GM12891 (cell line): ENCODE data around the gene FDX2.

Experiments
- PAX5 ChIP-seq: IDR thresholded peaks from 2 replicates; pipeline ENCODE4 v1.6.1; 2011; ENCODE audit warnings: low read length, moderate library complexity, mild to moderate bottlenecking; ENCODE audit not compliant: insufficient read depth, severe bottlenecking
- POLR2A ChIP-seq: IDR thresholded peaks from 2 replicates; pipeline ENCODE4 v1.6.1; 2011; ENCODE audit warnings: low read depth, low read length, control low read depth
- POLR2AphosphoS5 ChIP-seq: IDR thresholded peaks from 2 replicates; pipeline ENCODE4 v1.6.1; 2011; ENCODE audit warnings: low read depth, low read length, control low read depth
- SPI1 ChIP-seq: IDR thresholded peaks from 2 replicates; pipeline ENCODE4 v1.6.1; 2011; ENCODE audit warnings: low read depth, low read length, control low read depth
- TAF1 ChIP-seq: IDR thresholded peaks from 2 replicates; pipeline ENCODE4 v1.6.1; 2011; ENCODE audit warnings: low read depth, low read length, control low read depth

DNA sequence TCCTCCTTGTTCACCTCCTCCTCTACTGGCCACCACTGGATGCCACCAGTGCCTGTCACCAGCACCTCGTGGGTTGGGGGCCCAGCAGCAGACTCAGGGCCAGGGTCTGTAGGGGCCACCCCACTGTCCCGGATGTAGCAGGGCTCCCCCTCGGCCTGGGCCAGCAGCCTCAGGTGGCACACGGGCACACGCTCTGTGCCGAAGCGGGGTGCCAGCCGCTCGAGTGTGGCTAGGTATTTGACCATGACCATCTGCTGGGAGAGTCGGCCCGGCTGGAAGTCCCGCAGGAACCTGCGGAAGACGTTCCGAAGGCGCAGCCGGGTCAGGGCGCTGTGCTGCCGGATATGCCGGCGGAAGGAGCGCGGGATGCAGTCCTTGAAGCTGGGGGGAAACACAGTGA is 49.7 kb upstream of the FDX2 start:
- TF ChIP-seq POLR2A (no peak), POLR2AphosphoS5 (no peak), TAF1 (no peak), SPI1 (no peak), PAX5 (no peak)
